HepG2 (cell line): ENCODE data around the gene SPOCD1. TPM values are rescaled to one million over a fixed set of nuclear protein-coding genes. Genes with fewer than 3 reads are reported as not detected.

Experiments
- ATAC-seq: fragments of 200-7000 bp; cut with Tn5 transposase; 3 replicates; pipeline ENCODE4 v1.9.1; 2020; ENCODE audit warnings: mild to moderate bottlenecking, moderate library complexity
- BruUV-seq: library from RNA; stranded (reverse); fragments of 400-500 nt; replicated peaks from 2 replicates; lab custom pipeline; 2021; lab: Mats Ljungman, UMichigan
- CTCF ChIA-PET: fragments of 300-600 bp; formaldehyde crosslinking; extraction: SDS; loops from one replicate; lab custom pipeline; 2021; ENCODE audit warnings: low total read pairs, inconsistent platforms, low intra/inter-chr PET ratio; lab: Yijun Ruan, JAX
- POLR2A ChIA-PET: fragments of 350-600 bp; sonication (Branson Sonifier 250); formaldehyde crosslinking; loops from one replicate; lab custom pipeline; 2020; ENCODE audit warnings: antibody characterized with exemption, inconsistent platforms; lab: Yijun Ruan, JAX
- DNase-seq: peaks from one replicate; pipeline ENCODE4 v3.0.0-alpha.2; 2015; ENCODE audit warnings: low spot score
- FAIRE-seq: peaks from 3 replicates; lab custom pipeline; 2011; peaks lifted over from hg19 to GRCh38; lab: Jason Lieb, UNC
- H2AFZ ChIP-seq: one replicate; pipeline ENCODE4 v1.6.1; 2011; ENCODE audit warnings: low read length, inconsistent platforms
- H3K27ac ChIP-seq: fragments of 300-600 bp; 3 replicates; pipeline ENCODE4 v1.8.0; 2011; ENCODE audit warnings: mixed run types, mild to moderate bottlenecking, mixed read lengths, low read length, inconsistent platforms; ENCODE audit not compliant: insufficient read depth; ENCODE audit errors: extremely low read length
- H3K27me3 ChIP-seq, 2 experiments: fragments of 200-600 bp in 1 of 2; 2 replicates in 1 of 2; 3 replicates in 1 of 2; pipeline versions ENCODE4 v1.6.0 to v1.8.0; 2011; ENCODE audit warnings: low read length in 2 of 2, mild to moderate bottlenecking in 2 of 2, moderate library complexity in 2 of 2, inconsistent platforms in 1 of 2; ENCODE audit not compliant: insufficient read depth in 2 of 2, control insufficient read depth in 1 of 2
- H3K36me3 ChIP-seq, 2 experiments: fragments of 200-600 bp in 1 of 2; replicated peaks in 1 of 2; 2 replicates in 1 of 2; 3 replicates in 1 of 2; pipeline versions ENCODE4 v1.5.1 to v1.8.0; 2011; ENCODE audit warnings: low read length in 2 of 2, inconsistent platforms in 1 of 2; ENCODE audit not compliant: insufficient read depth in 2 of 2, control insufficient read depth in 1 of 2
- H3K4me1 ChIP-seq: 2 replicates; pipeline ENCODE4 v1.5.1; 2012; ENCODE audit warnings: low read length, inconsistent platforms; ENCODE audit not compliant: insufficient read depth
- H3K4me2 ChIP-seq: 2 replicates; pipeline ENCODE4 v1.6.0; 2011; ENCODE audit warnings: low read depth, low read length, inconsistent platforms
- H3K4me3 ChIP-seq, 3 experiments: fragments of 200-600 bp in 1 of 3; sonication (generic), shearing (Covaris generic) in 1 of 3; replicated peaks in 1 of 3; 2 replicates each; pipeline ENCODE4 v1.5.1; 2011 to 2016; ENCODE audit warnings: low read length in 3 of 3, inconsistent platforms in 2 of 3, low read depth in 2 of 3, mild to moderate bottlenecking in 2 of 3, control low read depth in 1 of 3, mixed read lengths in 1 of 3; ENCODE audit not compliant: insufficient read depth in 1 of 3
- H3K79me2 ChIP-seq: one replicate; pipeline ENCODE4 v1.6.1; 2011; ENCODE audit warnings: low read length, inconsistent platforms; ENCODE audit not compliant: insufficient read depth
- H3K9ac ChIP-seq: 2 replicates; pipeline ENCODE4 v1.6.0; 2011; ENCODE audit warnings: mild to moderate bottlenecking, low read depth, low read length, inconsistent platforms; ENCODE audit not compliant: insufficient read depth
- H3K9me3 ChIP-seq: 2 replicates; pipeline ENCODE4 v1.5.1; 2012; ENCODE audit warnings: mild to moderate bottlenecking, low read length
- H4K20me1 ChIP-seq: 2 replicates; pipeline ENCODE4 v1.6.0; 2011; ENCODE audit warnings: inconsistent platforms, mild to moderate bottlenecking, low read length, moderate library complexity; ENCODE audit not compliant: insufficient read depth
- ATF7 ChIP-seq, 2 experiments: fragments of 450-650 bp in 1 of 2; sonication (generic) in 1 of 2; formaldehyde crosslinking in 1 of 2; IDR thresholded peaks; 2 replicates each; pipeline versions ENCODE4 v1.4.0 to v1.6.1; 2016 to 2020; ENCODE audit warnings: antibody characterized with exemption in 1 of 2, mild to moderate bottlenecking in 1 of 2, missing genetic modification reagents in 1 of 2
- FOXA3 ChIP-seq: IDR thresholded peaks from 2 replicates; pipeline ENCODE4 v1.6.1; 2016; ENCODE audit warnings: missing genetic modification reagents, missing compliant biosample characterization
- HNF4A ChIP-seq: sonication (generic); formaldehyde crosslinking; IDR thresholded peaks from 2 replicates; pipeline ENCODE4 v1.4.0; 2020; ENCODE audit warnings: missing genetic modification reagents
- NFKB2 ChIP-seq: sonication (generic); formaldehyde crosslinking; IDR thresholded peaks from 2 replicates; pipeline ENCODE4 v1.4.0; 2020; ENCODE audit warnings: missing genetic modification reagents, borderline replicate concordance
- TARDBP ChIP-seq: sonication (generic); formaldehyde crosslinking; IDR thresholded peaks from 2 replicates; pipeline ENCODE4 v1.8.0; 2022; ENCODE audit warnings: mild to moderate bottlenecking, missing genetic modification reagents
- THAP7 ChIP-seq: sonication (generic); formaldehyde crosslinking; IDR thresholded peaks from 2 replicates; pipeline ENCODE4 v1.8.1; 2023; ENCODE audit warnings: mild to moderate bottlenecking, missing genetic modification reagents
- XRCC5 ChIP-seq: fragments of 200-400 bp; formaldehyde crosslinking; optimal IDR thresholded peaks from 2 replicates; pipeline ENCODE3; 2017; ENCODE audit warnings: mild to moderate bottlenecking, low read length
- ZNF451 ChIP-seq: sonication (generic); formaldehyde crosslinking; IDR thresholded peaks from 2 replicates; pipeline ENCODE4 v1.5.0; 2020; ENCODE audit warnings: mild to moderate bottlenecking, missing genetic modification reagents
- ZNF546 ChIP-seq: sonication (generic); formaldehyde crosslinking; conservative IDR thresholded peaks from 2 replicates; pipeline ENCODE4 v1.8.1; 2023; ENCODE audit warnings: mild to moderate bottlenecking, missing genetic modification reagents
- WGBS: methylation state at CpG from one replicate; pipeline ENCODE4 v1.1.6; 2017; ENCODE audit warnings: low lambda C conversion rate; 5-methylcytosine and 5-hydroxymethylcytosine counted together
- in situ Hi-C: cut with HindIII; loops from 2 replicates; pipeline ENCODE4 v1.10.0; 2017; ENCODE audit warnings: low pct_unique_long_range_greater_than_20kb; ENCODE audit not compliant: extremely low pct_ligation_motif_present
- intact Hi-C: fragments of 100-400 bp; cut with micrococcal nuclease; formaldehyde crosslinking; loops from one replicate; pipeline ENCODE4 v1.10.0; 2022; ENCODE audit not compliant: unreplicated experiment
- polyA plus RNA-seq, 8 experiments: library from polyadenylated mRNA; depleted of rRNA in 3 of 8; stranded (reverse) in 7 of 8; unstranded in 1 of 8; fragments of >200 nt; fragmentation: Illumina TruSeq in 4 of 8; extraction: Trizol in 4 of 8; gene quantifications; 2 replicates each; pipeline versions ENCODE4 v1.2.1 to v1.2.3, GENCODE V29; 2011 to 2016; ENCODE audit warnings: low read depth in 4 of 8, missing spikeins in 1 of 8, mixed read lengths in 1 of 8; ENCODE audit not compliant: insufficient read depth in 1 of 8
- total RNA-seq, 5 experiments: library from RNA; depleted of rRNA; stranded (reverse); fragments of >200 nt; fragmentation: Illumina TruSeq; extraction: Trizol; gene quantifications; 2 replicates each; pipeline ENCODE4 v1.2.3, GENCODE V29; 2016; ENCODE audit warnings: low read depth in 1 of 5
- TF ChIP-seq, protein P1 (sequence below): IDR thresholded peaks from 2 replicates; pipeline ENCODE4 v1.6.1; 2016
- TF ChIP-seq, protein P2 (sequence below): sonication (generic); formaldehyde crosslinking; IDR thresholded peaks from 2 replicates; pipeline ENCODE4 v1.4.0; 2020; ENCODE audit warnings: low read depth, mild to moderate bottlenecking, missing genetic modification reagents

The SPOCD1 gene
- total and polyA plus RNA-seq, 2 of the 13 experiments (the other 11 are each of a cell fraction or from before 2014, with no cell fraction given), result 0.24 to 0.29 TPM

DNA sequence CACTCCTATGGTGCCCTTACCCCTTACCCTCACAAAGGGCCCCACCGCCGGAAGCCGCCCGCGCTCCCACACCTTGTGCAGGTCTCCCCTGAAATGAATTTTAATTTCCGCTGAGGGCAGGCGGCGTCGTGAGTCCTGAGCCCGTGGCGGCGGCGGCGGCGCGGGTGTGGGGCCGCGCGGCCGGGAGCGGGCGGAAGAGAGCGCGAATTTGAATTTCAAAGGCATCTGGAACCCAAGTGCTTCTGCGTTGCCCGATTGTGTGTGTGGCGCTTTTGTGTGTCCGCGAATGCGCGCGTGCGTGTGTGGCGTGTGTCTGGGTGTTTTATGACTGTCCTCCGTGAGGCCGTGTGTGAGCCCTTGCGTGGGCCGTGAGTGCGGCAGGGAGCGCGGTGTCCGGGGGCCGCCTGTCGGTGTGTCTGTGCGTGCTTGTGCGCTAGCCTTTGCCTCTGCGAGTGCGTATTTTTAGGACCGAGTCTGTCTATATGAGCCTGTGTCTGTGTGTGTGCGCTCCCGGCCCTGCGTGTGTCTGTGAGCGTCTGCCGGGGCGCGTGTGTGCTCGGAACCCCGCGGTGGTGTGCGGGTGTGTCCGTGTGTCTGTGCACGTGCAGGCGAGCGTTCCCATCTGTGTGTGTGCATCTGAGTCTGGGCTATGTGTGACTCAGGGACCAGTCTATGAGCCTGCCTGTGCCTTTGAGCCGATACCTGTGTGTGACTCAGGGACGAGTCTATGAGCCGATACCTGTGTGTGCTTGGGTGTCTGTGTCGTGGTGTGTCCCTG, 43.7 kb downstream of the SPOCD1 start:
- H3K9ac ChIP-seq, result no peak overlapping the region
- TF ChIP-seq THAP7 (no peak), XRCC5 (no peak), NFKB2 (CRISPR knock-in tag) (no peak), ATF7 (IDR thresholded peaks at IDR 0.05) (no peak), ATF7 (CRISPR knock-in tag; IDR thresholded peaks at IDR 0.05) (no peak), HNF4A (CRISPR knock-in tag) (no peak), ZNF546 (CRISPR knock-in tag) (no peak), TARDBP (no peak), ZNF451 (CRISPR knock-in tag) (no peak), FOXA3 (CRISPR knock-in tag) (no peak)
- TF ChIP-seq, protein P1, sequence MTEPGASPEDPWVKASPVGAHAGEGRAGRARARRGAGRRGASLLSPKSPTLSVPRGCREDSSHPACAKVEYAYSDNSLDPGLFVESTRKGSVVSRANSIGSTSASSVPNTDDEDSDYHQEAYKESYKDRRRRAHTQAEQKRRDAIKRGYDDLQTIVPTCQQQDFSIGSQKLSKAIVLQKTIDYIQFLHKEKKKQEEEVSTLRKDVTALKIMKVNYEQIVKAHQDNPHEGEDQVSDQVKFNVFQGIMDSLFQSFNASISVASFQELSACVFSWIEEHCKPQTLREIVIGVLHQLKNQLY, result no peak
- TF ChIP-seq, protein P2, sequence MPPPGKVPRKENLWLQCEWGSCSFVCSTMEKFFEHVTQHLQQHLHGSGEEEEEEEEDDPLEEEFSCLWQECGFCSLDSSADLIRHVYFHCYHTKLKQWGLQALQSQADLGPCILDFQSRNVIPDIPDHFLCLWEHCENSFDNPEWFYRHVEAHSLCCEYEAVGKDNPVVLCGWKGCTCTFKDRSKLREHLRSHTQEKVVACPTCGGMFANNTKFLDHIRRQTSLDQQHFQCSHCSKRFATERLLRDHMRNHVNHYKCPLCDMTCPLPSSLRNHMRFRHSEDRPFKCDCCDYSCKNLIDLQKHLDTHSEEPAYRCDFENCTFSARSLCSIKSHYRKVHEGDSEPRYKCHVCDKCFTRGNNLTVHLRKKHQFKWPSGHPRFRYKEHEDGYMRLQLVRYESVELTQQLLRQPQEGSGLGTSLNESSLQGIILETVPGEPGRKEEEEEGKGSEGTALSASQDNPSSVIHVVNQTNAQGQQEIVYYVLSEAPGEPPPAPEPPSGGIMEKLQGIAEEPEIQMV (CRISPR knock-in tag), result no peak
- TF ChIP-seq, all 625 proteins: peak for 0
- intact Hi-C loops, result no loop called here
- ChIA-PET POLR2A (no interaction called here), CTCF (no interaction called here)
- H3K9me3 ChIP-seq, result no peaks in the 10 kb centered on the region
- H3K4me1 ChIP-seq, result peaks cover 11% of the 10 kb centered on the region
- no peak overlapping the region for H3K4me3 ChIP-seq
- ATAC-seq (no peak), FAIRE-seq (no peak), DNase-seq (no peak)
- no peaks in the 10 kb centered on the region for H3K36me3 ChIP-seq
- H2AFZ ChIP-seq, result no peak overlapping the region
- BruUV-seq, result no TSS peak
- H4K20me1 ChIP-seq, result no peaks in the 10 kb centered on the region
- in situ Hi-C loops, result no loop called here
- H3K27ac ChIP-seq, result no peak overlapping the region
- H3K4me2 ChIP-seq, result no peak overlapping the region
- H3K27me3 ChIP-seq, result peaks cover 7 to 65% of the 10 kb centered on the region in 2 experiments
- no peaks in the 10 kb centered on the region for H3K79me2 ChIP-seq
- 73% methylated on average over 51 of the region's 68 CpGs for WGBS
